NCI-H1436 treated with DMSO at 0.1 percent for 48 hours (cell line): ENCODE measurements around the gene SLX4.
"Not testable (repeated sequence)": the region's sequence is repeated elsewhere in the genome, so short reads cannot be mapped to it uniquely, and the experiment has no call there.

Source experiments
- DNase-seq: peaks from one replicate; lab custom pipeline; 2025; lab: John Stamatoyannopoulos, UW

SLX4 gene, protein sequence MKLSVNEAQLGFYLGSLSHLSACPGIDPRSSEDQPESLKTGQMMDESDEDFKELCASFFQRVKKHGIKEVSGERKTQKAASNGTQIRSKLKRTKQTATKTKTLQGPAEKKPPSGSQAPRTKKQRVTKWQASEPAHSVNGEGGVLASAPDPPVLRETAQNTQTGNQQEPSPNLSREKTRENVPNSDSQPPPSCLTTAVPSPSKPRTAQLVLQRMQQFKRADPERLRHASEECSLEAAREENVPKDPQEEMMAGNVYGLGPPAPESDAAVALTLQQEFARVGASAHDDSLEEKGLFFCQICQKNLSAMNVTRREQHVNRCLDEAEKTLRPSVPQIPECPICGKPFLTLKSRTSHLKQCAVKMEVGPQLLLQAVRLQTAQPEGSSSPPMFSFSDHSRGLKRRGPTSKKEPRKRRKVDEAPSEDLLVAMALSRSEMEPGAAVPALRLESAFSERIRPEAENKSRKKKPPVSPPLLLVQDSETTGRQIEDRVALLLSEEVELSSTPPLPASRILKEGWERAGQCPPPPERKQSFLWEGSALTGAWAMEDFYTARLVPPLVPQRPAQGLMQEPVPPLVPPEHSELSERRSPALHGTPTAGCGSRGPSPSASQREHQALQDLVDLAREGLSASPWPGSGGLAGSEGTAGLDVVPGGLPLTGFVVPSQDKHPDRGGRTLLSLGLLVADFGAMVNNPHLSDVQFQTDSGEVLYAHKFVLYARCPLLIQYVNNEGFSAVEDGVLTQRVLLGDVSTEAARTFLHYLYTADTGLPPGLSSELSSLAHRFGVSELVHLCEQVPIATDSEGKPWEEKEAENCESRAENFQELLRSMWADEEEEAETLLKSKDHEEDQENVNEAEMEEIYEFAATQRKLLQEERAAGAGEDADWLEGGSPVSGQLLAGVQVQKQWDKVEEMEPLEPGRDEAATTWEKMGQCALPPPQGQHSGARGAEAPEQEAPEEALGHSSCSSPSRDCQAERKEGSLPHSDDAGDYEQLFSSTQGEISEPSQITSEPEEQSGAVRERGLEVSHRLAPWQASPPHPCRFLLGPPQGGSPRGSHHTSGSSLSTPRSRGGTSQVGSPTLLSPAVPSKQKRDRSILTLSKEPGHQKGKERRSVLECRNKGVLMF (N-terminal part only)

DNA sequence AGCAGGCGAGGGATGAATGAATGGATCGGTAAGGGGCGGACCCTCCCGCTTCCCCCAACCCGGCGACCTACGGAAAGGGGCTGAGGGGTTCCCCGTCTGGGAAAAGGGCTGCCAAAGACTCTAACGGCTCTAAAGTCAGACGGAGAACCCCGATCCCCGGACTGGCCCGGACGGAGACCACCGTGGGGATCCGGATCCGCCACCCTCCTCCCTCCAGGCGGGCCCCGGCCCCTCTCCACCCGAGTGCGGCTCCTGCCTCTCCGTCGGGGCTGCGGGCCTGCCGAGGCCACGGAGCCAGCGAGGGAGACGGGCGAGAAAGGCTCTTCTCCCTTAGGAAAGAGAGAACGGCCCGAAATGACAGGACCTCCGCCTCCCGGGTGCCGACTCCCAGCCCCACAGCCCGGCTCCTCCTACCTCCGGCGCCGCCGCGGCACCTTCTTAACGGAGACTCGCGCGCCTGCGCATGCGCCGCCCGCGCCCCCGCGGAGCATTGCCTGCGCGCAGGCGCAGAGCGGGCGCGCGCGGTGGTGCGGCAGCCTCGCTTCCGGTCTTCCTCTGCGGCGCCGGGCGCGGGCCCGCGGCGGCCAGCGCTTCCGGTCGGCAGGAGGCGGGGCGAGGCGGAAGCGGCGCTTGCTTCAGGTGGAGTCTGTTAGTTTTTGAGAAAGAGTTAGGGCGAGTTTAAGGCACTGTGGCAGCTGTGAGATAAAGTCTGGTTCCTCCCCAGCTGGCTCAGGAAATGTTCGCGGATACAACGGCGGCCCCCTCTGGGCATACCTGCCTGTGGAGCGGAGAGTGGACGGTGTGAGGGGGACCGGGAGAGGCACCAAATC lies at the start of gene SLX4:
SLX4 (minus strand) TSS at position 461 of the 830 bp plus-strand sequence. CDS start 2,642 bp downstream, outside the sequence.
- DNase-seq, result peak; percentile 62

- no peak for DNase-seq
Observed at GRCh38 chr16:3659251-3659650, 47.8 kb upstream of the SLX4 start.

DNA sequence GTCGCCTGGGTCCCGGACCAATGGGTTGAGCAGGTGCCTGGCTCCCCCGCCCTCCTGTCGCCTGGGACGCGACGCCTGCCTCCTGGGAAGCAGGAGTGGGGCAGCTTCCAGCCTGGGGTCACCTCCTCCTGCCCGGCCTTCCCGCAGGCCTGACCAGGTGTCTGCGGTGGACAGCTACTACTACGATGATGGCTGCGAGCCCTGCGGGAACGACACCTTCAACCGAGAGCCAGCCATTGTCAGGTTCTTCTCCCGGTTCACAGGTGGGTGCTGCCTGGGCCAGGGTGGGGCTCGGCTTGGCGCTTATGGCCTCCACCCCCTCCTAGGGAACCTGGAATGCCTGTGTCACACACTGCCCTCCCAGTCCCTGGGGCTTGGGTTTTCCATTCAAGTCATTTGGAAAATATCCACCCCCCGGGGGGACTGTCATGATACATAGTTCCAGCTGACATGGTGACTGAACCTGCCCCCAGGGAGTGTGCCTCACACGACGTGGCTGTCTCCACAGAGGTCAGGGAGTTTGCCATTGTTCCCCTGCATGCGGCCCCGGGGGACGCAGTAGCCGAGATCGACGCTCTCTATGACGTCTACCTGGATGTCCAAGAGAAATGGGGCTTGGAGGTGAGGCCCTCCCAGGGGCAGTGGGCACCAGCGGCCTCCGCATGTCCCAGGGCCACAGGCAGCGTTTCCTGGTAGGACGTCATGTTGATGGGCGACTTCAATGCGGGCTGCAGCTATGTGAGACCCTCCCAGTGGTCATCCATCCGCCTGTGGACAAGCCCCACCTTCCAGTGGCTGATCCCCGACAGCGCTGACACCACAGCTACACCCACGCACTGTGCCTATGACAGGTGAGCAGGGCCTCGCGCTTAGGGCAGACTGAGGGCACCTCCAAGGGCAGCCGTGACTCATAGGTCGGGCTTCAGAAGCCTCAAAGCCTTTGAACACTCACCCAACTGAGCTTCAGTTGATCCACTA lies 45.4 kb upstream of the SLX4 start:
- no peak for DNase-seq

DNA sequence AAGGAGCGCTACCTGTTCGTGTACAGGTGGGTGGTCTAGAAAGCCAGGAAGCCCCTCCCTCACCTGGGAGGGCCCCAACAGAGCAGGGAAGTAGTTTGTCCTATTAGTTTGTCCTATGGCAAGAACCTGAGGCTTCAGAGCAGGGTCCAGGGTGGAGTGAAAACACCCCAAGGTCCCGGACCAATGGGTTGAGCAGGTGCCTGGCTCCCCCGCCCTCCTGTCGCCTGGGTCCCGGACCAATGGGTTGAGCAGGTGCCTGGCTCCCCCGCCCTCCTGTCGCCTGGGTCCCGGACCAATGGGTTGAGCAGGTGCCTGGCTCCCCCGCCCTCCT lies 44.7 kb upstream of the SLX4 start:
- not testable (repeated sequence) for DNase-seq

- no peak for DNase-seq
Observed at GRCh38 chr16:3655396-3656159, 44.2 kb upstream of the SLX4 start.

DNA sequence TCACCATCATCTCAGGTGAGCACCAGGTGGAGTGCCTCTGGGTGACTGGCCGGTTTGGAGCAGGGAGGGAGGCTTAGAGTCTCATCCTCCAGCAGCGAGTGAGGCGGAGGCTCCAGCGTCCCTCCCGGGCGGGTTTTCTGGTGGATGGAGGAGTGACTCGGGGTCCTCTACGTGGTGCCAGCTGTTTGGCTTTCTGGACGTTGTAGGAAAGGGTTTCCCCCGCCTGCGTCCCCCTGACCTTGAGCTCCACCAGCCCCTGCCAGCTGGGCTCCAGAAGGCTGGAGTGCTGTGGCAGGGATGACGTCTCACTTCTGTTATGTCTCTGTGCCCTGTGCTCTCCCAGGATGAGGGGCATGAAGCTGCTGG lies 43.6 kb upstream of the SLX4 start:
- DNase-seq, result no peak

- DNase-seq, result no peak
Observed at GRCh38 chr16:3654249-3654991, 43.0 kb upstream of the SLX4 start, which contains the start of gene DNASE1. TSS of gene DNASE1 (plus strand) at chr16:3654691. CDS start at chr16:3655374, 683 bp downstream.

DNA sequence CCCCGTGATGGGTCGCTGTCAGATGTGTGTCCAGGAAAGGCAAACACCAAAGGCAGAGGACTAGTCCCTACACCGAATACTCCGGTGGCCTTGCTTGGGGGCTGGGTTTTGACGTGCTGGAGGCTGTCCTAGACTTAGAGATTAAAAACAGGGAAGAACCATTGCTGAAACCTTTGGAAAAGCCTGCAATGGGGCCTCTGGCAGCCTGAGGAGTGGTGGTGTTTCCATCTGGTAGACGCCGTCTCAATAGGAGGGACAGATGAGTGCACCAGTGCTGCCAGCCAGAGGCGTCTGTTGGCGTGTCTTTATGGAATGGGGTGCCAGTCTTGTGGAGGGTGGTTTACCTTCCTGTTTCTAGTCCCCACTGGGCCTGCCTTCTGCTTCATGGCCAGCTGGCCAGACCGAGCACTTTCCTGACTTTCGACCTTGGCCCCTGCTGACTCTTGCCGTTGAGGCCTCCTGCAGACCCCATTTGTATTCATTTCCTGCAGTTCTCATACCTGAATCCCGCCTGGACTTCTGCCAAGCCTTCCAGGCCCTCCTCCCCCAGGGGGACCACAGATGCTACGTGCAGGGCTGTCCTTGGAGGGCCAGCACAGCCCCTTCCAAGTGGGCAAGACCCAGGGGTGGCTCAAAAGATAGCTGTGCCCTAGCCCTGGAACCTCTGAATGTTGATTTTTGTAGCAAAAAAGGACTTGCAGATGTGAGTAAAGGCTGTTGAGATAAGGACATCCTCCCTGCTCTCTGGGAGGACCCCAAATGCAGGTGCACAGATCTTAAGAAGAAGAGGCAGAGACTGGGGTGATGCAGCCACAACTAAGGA lies 41.2 kb upstream of the SLX4 start:
- no peak for DNase-seq

DNA sequence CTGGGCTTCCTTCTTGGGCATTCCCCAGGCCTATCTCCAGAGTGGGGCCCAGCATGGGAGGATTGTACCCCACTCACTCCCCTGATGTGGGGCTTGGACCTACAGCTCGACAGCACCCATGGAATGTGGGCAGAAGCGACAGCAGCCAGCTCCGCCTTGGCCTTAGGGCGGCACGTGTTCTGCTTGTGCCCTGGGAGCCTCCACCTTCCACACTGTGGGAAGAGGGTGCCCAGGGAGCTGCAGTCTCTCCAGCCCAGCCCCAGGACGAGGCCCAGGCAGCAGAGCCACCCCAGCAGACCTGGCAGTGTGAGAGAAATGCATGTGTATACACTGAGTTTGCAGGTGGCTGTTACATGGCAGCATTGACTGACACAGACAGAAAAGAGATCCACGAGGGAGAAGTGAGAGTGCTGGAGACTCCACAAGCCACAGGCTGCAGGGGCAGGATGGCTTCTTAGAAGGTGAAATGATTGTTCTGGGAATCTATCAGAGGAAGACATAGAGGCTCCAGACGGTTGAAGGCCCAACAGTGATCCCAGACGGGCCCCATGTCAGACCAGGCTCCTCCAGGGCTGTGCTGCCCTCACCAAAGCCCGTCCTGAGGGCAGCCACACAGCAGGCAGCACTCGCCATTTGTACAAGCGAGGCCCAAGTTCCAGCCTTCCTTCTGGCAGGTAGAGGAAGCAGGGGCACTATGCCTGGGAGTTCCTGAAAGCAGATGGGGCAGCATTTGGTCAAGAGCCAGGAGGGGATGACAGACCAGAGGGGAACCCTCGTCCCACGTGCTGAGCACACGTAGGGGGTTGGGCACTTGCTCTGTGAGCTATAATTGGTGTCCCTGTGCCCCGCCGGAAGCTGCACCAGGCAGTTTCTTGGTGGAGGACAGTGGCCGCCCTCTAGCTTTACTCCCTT lies 40.3 kb upstream of the SLX4 start:
- no peak for DNase-seq

- DNase-seq, result no peak
Observed at GRCh38 chr16:3650631-3651265, 39.3 kb upstream of the SLX4 start.

DNA sequence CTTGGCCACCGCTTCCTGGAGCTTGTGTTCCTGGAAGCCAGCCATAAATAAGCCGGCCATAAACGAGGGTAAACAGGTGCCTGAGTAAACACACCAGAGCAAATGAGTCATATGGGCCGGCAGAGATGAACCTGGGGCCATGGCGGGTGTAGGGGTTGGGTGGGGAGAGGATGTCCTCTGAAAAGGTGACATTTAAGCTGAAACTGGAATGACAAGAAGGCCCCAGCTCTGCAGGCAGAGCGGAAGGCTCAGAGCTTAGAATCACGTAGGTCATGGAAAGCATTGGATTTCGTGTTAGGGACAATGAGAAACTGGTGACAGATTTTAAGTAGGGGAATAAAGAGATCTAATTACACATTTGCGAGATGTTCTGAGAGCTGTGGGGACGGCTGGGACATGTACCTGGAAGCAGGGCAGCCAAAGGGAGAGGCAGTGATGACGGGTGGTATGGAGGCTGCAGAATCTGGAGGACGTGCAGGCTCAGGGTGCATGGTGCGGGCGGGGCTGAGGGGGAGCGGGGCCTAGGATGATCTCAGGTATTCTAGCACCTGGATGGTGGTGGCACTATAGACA lies 35.0 kb upstream of the SLX4 start:
- no peak for DNase-seq

DNA sequence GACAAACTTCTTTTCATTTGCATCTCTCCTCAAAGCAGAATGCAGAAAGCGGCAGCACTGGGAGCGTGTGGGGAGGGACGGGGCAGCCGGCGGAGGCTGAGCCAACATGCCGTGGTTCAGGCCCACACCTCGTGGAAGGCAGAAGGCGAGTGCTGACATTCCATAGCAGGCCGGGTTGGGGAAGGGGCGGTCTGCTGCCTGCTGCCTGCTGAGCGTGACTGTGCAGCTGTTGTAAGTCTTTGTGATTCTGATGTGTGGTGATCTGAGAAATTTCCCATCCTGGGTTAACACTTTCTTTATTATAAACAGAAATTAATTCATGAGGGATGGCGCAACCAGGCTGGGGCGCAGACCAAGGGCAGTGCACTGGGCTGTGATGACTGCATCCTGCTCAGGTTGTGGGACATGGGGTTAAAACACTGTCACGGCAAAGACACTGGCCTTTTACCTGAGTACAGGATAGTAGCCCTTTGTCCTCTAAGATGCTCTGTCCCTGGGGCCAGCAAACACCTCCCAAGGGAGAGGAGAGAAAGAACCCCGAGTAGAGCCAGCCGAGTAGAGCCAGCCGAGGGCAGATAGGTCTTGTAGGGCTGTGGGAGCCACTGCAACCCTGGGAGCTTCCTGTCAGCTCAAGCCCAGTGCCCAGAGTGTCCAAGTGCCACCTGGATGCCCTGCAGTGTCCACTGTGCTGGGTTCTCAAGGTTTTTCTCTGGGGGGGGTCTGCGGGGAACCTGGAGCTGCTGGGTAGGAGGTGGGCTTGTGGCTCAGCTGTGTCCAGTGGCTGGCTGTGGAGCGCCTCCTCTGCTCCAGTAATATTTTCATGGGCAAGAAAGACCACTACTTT lies 34.3 kb upstream of the SLX4 start:
- DNase-seq, result no peak

- DNase-seq, result no peak
Observed at GRCh38 chr16:3645108-3645503, 33.7 kb upstream of the SLX4 start.

DNA sequence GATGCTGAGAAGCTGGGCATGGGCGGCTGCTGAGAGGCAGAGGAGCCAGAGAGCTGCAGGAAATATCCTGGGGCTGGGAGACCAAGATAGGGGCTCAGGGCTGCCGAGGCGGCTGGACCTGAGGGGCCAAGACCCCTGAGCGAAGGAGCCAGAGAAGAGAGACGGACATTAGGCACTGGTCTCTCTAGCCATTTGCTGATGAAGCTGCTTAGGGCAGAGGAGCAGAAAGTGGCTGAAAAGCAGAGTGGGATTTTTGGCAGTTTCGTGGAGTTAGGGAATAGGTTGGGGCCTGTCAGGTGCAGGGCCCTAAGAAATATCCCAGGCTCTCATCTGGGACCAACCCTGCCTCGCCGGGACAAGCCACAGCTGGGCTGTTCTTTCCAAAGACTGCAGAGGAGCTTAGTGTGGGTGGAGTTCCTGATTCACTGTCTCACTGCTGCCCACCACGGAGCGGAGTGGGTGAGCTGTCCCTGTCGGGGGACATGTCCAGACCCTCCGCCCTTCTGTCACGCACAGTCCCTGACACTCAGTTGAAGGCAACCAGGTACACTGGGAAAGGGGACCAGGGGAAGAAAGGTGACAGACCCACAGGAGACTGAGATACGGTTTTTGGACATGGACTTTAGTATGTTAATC lies 31.8 kb upstream of the SLX4 start:
- DNase-seq, result no peak
